ENCODE measurements around the gene SLC22A4.

Gene SLC22A4

DNA sequence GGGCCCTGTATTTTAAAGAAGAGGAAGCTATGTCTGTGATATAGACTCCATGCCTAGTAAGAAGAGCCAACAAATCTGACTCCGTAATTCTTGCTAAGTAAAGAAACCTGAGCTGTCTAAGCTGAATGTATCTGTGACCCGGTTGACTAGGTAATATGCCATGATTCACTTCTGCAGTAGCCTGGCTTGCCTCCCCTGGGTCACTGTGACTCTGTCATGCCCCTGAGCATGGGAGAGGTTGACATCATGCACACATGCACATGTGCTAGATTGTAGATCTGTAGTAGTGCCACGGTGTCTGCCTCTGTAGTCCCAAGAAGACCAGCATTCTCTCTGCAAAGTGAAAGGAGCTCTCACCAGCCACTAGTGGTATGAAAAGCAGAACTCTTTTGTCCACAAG, 84.4 kb downstream of the SLC22A4 start:
- DNase-seq, result no peak

DNA sequence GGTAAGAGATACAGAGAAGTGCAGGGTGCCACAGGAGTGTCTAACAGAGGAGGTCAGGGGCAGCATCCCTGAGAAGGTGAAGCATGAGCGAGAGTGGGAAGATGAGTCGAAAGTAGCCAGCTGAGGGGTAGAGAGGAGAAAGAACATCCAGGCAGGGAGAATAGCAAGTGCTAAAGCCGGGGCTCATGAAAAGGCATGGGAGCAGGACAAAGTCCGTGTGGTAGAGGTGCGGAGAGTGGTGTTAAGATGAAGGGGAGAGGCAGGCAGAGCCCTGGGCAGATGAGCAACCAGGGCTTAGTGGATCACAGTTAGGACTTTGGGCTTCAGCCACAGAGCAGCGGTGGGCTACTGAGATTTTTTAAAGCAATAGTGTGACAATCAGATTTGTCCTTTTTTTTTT, 85.9 kb downstream of the SLC22A4 start:
- DNase-seq, result no peak

DNA sequence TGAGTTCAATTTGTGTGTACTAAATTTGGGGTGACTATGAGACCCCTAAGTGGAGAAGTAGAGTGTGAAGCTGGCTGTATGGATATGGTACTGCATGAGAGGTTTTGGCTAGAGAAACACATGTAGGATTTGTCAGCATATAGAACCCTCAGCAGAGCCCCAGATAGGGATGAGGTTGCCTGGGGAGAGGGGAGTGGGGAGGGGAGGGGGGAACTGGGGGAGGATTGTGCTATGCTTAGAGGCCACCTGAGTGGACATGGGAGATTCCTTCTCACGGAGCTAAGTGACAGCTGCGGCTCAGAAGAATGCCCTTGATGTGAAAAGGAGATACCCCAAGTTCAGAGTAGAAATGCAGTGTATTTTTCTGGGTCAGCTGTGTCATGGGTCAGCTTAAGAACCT, 86.5 kb downstream of the SLC22A4 start:
- no peak for DNase-seq

DNA sequence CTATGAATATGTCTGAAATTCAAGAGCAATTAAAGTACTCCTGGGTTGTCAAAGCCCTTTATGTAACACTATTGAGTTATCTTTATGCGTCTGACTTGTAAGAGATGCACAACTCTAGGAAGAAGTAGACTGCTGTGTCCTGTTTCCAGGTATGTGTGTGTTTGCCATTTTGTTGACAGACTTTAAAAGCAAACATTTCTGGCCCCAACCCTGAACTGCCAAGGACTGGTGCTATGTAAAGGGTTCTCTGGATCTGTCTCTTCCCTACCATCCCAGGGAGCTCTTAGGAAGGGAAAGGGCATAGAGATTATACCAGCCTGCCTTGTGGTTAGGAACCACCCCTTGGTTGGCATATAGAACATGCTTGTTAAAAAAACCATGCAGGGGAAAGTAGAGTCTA, 87.4 kb downstream of the SLC22A4 start:
- DNase-seq, result no peak

DNA sequence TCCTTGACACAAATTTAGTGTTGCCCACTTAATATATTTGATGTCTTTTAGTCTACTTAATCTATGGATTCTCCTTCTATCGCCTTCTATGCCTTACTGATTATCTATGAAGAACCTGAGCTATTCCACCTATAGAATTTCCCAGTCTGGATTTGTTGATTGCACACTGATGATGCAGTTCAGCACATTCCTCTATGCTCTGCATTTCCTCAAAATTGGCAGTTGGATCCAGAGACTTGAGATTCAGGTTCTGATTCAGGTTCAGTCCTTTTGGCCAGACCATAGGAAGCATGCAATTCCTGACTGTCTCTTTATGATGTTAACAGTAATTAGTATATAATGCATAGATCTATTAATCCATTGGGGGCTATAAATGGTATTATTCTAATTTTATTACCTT, 89.1 kb downstream of the SLC22A4 start:
- no peak for DNase-seq

DNA sequence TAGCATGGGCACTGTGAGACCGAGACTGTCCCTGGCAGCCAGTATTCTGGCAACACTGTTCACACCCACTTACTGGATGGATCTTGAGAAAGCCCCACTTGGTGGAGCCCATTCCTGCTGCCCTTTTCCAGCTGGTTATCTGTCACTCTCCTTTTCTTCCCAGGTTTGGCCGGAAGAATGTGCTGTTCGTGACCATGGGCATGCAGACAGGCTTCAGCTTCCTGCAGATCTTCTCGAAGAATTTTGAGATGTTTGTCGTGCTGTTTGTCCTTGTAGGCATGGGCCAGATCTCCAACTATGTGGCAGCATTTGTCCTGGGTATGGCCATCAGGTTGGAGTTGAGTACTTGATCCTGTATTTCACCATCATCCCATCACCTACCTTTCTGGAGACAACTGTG, 89.8 kb downstream of the SLC22A4 start:
- DNase-seq, result no peak

DNA sequence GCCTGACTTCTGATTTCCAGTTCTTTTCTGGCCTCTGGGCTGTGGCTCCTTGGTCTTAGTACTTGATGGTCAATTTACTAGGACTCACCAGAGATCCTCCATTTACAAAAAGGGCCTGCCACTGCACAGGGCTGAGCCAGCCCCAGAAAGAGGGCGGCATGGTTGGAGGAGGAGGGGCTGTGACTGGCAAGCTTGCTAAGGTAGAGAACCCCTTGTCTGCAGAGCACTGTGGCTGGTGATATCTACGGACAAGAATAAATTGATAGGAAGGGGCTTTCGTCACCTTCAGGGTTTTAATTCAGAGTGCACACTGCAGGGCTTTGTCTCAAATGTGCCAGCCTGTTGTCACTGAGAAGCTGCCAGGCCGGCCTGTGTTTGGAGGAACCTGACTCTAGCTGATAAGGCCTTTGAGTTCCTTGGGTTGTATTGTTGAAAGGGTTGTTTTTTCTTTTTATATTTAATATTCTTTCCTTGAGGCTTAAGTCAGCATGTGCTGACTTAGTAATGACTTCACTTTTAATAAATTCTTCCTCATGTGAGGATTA, 90.4 kb downstream of the SLC22A4 start:
- DNase-seq, result no peak

DNA sequence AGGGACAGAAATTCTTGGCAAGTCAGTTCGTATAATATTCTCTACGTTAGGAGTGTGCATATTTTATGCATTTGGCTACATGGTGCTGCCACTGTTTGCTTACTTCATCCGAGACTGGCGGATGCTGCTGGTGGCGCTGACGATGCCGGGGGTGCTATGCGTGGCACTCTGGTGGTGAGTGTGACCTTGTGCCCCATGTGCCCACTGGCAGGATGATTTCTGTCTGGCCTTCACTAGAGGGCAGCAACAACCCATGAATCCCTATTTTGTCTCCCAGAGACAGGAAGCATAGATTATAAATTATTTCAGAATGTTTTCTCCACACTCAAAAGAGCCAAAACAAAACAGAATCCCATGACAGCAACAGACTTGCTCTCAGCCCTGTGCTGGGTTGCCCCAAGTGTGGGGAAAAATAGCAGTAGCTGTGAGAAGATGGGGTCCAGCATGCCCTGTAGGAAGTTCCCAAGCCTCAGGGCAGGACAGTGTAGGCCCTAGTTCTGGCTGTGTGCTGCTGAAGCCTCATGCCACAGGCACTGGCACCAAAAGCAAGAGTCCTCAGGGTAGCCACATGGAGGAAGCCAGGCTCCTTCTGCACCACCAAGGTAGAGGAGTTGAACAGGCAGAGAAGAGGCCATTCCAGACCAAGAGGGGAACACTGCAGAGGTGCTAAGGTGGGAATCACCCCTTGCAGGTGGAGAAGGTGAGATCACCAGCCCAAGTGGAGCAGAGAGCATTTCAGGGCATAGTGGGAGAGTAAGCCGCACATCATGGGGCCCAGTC, 91.3 kb downstream of the SLC22A4 start:
- DNase-seq, result peak; percentile 27

DNA sequence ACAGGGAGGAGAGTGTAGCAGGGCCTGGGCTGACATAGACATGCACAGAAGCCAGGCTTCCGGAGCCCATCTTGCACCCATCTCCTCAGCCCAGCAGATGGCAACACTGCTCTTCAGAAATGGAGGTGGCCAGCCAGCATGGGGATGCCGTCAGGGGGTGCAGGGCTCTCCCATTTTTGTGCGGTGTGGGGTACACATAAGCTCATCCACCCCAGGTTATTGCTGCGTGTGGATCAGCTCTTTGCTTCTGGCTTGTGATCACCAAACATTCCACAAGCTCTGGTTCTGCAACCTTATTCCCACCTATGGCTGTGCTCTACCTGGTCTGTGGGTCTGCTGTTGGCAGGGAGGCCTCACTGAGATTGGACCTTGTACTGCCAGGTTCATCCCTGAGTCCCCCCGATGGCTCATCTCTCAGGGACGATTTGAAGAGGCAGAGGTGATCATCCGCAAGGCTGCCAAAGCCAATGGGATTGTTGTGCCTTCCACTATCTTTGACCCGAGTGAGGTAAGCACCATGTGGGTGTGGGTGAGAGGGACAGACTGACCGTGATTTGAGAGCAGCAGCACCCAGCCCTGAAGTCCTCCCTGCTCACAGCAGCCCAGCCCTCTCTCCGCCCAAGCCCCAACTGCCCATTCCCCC, 92.6 kb downstream of the SLC22A4 start:
- peak; percentile 32 for DNase-seq

DNA sequence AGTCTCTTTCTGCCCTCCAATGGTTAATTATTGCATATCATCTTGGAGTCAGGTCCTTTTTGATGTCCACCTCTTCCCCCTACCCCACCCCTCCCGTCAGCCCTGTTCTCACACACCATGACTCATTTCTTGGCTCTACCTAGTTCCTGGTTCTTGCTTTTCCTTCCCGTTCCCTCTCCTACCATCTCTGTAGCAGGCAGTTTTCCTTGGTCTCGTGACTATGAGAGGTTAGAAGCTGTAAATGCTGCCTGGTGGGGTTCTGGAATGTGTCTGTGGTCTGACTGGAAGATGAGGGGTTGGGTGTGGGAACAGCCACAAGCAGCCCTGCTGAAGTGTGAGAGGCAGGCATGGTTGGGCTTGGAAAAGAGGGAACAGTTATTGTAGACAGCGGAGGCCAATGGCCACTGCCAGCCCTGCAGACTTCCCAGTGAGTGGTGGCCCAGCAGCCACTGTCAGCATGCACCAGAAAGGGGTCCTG, 93.5 kb downstream of the SLC22A4 start:
- peak; percentile 61 for DNase-seq

DNA sequence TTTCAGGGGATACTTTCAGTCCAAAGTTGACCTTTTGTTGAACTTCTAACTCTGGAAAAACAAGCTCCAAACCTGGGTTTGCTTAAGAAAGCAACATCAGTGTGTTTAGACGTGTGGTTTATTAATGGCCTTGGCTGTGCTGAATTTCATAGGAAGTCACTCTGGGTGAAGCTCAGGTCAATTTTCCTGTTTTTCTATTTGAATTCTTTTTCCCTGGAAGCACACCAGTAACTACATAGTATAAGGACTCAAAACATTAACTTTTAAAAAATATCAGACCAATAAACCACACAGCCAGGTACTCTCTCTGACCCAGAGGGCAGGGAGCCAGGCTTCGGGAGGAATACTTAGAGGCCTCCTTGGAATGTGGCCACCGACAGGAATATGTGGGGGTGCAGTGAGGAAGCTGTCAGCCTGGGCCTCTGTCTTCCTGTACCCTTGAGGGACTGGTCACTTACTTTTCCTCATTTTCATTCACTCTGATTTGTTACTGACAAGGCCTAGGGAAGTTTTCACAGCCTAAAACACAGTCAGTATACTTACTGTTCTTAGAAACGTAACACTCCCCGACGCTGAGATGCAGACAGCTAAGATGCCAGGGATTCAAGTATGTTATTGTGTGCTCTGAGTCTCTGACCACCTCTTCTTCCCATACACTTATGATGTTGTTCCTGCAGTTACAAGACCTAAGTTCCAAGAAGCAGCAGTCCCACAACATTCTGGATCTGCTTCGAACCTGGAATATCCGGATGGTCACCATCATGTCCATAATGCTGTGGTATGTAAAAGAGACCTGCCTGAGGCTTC, 94.3 kb downstream of the SLC22A4 start:
- DNase-seq, result no peak

DNA sequence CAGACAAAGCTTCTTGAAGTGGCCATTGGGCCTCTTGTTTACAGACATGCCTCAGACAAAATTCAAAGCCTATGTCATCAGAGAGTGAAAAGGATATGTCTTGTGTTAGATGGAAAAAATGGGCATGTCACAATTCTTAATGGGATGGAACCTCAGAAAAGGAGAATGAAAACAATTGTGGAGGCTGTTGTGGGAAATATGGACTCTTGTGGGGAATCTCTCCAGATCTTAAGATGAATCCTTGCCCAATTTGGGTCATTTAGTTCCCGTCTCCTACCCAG, 94.8 kb downstream of the SLC22A4 start:
- DNase-seq, result no peak

DNA sequence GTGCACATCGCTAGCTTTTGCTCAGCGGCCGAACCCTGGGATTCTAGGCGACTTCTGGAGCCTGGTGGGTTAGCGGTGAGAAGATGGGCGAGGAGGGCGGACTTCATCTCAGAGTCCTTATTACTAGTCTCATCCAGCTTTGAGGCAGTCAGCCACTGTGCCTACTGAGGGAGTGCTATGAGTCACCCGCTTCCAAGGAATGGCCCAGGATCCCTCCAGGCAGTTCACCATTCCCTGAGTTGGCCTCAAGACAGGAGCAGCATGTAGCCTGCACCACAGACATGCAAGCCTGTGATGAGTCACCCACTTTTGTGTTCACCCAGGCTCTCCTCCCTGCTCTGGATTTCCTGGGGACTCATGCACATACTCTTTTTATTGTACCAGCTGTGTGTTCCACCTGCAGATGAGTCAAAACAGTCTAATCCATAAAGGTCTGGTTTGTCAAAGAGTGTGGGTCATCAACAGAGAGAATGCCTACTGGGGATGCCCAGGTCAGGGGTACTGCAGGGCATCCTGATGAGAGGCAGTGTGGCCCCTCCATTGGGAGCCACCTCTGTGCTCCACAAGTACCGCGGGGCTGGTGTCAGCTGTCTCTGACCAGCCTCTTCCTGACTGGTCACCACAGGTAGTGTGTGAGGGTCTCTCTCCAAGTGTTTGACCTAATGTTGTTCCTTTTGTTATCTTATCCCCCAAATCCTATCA, 95.5 kb downstream of the SLC22A4 start:
- DNase-seq, result peak; percentile 75

DNA sequence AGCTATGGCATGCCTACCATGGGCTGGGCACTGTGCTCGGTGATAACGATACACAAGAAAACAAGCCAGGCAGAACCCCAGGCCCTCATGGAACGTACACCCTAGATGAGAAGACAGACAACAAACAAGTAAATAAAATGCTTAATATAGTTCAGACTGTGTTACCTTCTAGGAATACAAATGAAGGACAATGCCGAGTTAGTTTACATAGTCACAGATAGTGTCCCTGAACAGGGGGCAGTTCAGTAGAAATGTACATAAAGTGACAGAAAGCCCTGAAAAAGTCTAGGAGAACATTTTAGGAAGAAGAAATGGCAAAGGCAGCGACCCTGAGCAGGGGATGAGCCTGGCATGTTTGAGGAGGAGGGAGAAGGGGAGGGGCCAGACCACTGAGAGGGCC, 97.1 kb downstream of the SLC22A4 start:
- DNase-seq, result no peak

DNA sequence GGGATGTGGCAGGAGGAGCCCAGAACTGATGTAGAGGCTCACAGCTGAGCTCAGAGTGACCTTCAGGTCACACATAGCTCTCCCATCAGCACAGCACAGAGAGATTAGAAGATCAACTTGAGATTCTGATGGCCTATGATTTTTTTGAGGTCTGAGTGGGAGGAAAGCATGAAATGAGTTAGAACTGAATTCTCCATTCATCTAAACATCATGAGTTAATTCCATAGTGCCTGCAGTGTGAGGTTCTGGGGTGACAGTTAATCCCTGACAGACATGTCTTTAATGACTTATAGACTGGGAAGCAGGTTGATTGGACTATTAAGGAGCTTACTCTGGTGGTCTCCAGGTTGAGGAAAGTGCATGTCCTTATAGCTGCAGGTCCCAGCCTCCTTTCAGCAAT, 97.7 kb downstream of the SLC22A4 start:
- no peak for DNase-seq

DNA sequence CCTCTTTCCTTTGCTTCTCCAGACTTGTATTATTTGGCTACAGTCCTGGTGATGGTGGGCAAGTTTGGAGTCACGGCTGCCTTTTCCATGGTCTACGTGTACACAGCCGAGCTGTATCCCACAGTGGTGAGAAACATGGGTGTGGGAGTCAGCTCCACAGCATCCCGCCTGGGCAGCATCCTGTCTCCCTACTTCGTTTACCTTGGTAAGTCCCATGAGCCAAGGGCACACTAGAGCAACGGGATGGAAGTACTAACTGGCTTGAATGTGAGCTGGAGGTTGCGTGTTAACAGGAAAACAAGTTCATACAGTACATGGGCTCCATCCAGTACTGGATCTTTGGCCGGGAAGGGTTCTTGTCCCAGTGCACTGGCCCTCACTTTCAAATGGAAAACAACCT, 98.2 kb downstream of the SLC22A4 start:
- no peak for DNase-seq

DNA sequence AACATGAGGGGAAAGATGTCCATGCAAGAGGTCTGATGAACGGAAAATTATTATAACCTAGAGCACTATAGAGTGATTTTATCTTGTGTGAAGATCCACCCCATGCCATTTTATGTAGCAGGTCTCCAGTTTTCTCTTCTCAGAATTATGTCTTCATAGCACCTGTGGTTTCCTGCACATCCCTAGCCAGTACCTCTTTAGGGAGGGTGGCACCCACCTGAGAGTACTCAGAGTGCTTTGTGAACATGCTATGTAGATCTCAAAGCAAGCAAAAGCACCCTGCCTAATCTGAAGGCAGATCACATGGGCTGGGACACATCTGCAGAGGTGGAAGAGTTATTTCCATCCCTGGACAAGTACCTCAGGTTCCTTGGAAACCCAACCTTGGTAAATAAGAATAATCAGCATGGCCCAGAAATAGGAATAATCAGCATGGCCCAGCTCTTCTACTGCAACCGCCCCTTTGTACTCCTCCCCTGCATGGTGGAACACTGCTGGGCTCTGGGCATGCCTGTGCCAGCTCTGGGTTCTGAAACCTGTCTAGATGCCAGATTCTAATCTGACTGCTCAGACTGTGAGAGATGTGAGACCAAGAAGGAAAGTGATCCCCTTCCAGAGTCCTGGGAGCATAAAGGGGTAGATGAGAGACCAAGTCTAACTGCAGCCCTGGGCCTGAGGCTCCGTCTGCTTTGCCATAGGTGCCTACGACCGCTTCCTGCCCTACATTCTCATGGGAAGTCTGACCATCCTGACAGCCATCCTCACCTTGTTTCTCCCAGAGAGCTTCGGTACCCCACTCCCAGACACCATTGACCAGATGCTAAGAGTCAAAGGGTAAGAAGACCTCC, 99.0 kb downstream of the SLC22A4 start:
- DNase-seq, result no peak

All from GOT3 (cell line).